Femur (tissue), 1 donor: ENCODE measurements around the gene CDH6.
"Not testable (repeated sequence)": the region's sequence is repeated elsewhere in the genome, so short reads cannot be mapped to it uniquely, and the experiment has no call there.

Source experiments
- DNase-seq: peaks from one replicate; pipeline ENCODE4 v3.0.0-alpha.2; 2017

The CDH6 gene

DNA sequence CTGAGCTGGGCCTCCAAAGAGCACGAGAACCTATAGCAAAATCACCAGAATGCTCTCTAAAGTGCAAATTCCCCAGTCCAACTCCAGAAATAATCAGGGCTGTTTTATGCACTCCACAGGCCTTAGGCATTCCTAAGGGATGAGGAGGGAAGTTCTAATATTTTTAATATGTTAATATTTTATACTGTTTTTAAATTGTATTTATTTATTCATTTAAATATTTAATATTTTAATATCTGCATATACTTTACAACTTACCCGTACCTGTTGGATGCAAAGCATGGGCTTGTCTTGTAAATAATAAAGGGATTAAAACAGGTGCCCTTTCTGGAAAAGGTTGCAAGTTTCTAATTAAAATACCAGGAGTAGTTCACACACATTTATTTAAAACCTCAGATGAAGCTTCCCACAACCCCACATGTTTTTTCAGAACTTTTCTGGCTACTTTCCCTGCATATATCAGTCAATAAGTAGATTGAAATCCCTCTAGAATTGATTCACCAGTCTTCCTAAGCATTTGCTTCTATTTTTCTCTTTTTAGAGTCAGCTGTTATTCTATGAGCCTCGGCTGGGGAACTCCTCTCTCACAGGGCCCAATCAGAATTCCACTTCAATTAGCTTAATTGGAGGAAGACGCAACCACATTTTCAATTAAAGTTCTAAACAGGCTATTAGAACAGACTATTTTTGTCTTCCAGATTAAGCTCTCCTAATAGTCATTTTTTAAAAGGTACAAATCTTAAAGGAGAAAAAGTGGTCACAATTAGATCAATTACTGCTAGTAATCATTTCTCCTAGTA is 140.8 kb downstream of the CDH6 start:
- no peak for DNase-seq

DNA sequence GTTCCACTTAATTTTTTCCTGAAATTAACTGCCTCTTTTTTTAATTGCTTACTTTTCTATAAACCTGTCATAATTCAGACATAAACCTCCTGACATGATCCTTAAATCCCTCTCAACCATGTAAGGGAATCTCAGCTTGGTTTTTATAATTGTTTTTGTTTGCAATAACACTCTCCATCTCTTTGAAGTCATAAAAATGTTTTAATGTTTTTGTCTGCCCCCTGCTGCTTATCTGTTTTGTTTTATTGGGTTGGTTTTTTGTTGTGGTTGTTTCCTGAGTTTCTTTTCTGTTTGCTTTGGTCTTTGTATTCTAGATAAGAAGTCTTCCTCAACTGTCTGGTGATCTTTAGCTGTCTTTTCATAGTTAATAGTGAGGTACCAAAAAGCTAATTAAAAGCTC is 142.0 kb downstream of the CDH6 start:
- no peak for DNase-seq

DNA sequence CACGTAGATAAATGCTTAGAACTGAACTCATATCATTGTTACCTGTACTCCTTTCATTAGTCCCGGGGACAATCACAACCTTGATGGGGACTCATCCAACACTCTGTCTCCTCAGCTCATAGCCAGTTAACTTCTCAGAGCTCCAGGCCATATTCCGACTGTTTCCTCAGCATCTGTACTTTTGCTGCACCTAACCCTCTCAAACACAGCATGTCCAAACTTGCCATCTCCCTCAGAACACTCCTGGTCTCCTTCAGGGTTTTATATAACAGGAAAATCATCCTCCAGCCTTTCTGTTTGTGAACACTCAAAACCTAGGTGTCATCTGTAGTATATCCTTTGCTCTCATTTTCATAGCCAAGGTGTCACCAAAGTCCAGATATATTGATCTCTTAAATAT is 150.5 kb downstream of the CDH6 start:
- no peak for DNase-seq

DNA sequence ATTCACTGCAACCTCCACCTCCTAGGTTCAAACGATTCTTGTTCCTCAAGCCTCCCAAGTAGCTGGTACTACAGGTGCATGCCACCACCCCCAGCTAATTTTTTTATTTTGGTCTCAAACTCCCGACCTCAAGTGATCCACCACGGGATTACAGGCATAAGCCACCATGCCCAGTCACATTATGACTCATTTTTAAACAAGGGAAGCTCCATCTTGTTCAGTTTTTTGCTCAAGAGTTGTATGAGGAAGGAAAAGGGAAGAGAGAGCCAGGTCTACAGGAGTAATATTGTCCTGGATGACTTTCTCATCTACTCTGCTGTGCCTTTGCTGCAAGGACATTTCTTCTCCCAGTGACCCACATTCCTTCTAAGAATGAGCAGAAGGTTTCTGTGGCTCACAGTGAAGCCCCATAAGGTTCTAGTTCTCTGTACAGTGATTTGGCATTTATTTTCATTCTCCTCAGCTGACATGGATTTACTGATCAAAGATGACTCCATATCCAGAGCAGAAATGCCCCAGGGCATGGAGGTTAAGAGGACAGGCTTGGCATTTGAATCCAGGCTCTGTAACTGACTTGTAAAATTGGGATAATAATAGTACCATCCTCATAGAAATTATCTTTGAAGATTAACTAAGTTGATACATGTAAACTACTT is 153.5 kb downstream of the CDH6 start:
- no peak for DNase-seq

DNA sequence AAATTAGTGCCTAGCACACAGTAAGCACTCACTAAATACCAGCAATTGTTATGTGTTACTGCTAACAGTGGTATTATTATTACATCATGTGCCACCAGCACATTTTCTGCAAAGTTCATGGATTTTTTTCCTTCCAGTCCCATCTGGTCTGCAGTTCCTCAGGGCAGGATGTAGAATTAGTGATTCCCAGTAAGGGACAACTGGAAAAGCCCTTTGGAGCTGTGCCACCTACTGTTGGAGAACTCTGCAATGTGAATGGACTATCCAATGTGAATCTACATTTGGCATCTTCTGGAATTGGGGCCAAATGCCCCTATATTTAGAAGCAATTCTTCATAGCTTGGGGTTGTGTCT is 154.0 kb downstream of the CDH6 start:
- DNase-seq = no peak

DNA sequence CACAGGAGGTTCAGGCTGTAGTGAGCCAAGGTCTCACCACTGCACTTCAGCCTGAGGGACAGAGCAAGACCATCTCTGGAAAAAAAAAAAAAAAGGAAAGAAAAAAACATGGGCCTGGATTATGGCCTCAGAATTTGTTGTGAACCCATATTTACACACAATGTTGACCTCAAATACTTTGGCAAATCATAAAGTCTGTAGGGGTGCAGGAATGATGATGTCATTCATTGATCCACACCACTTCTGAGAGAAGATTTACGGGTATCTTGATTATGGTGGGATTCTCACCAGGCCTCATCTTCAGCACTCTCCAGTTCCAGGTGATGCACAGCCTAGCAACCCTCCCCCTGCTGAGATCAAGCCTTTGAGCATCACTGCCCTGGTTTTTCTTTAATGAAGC is 156.9 kb downstream of the CDH6 start:
- DNase-seq = no peak

DNA sequence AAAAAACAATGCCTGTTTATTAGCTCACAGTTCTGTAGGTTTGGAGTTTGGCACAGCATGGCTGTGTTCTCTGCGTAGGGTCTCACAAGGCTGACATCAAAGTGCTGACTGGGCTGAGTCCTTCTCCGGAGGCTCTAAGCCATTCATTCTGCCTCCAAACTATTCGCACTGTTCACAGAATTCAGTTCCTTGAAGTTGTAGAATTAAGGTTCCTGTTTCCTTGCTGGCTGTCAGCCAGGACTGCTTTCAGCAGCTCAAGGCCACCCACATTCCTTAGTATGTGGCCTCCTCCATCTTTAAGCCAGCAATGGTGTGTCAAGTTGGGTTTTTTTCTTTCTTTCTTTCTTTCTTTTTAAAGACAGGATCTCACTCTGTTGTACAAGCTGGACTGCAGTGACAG is 161.9 kb downstream of the CDH6 start:
- no peak for DNase-seq

DNA sequence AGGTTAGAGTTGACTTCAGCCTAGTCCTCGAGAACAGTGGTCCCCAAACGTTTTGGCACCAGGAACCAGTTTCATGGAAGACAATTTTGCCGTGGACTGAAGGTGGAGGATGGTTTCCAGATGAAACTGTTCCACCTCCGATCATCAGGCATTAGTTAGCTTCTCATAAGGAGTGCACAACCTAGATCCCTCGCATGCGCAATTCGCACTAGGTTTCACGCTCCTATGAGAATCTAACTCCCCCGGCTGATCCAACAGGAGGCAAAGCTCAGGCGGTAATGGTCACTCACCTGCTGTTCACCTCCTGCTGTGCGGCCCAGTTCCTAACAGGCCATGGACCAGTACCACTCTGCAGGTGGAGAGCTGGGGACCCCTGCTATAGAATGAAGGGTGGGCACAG is 163.6 kb downstream of the CDH6 start:
- no peak for DNase-seq

DNA sequence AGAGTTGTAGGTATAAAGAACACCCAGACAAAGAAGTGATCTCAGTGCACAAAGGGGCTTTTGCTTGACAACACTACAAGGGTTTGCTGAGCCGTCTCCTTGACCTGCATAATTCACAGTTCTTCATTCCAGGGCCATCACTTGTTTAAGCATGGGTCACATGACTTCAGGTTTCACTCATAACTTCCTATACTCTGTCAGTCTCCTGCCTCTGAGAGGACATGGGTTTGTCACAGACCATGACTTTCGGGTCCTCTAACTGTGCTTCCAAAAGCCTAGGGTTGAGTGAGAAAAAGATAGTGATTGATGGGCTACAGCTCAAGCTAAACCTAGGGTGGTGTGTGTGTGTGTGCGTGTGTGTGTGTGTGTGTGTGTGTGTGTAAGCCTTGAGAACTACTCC is 166.4 kb downstream of the CDH6 start:
- no peak for DNase-seq

DNA sequence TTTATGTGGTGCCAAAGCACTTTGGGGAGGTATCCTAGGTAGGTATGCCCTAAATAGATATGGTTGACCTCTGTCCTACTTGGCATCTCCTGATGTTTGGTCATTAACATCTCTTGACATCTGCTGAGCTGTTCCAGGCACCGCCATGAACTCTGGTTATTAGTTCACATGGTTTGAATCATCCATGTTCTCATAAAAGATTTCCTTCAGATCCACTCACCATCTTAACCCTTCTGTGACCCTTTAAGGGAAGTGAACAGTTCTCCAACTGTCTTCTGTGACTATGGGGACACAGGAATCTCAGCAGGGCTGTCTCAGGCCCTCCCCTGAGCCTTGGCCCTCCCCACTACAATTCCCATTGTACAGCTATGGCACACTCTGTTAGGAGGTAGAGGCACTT is 167.7 kb downstream of the CDH6 start:
- no peak for DNase-seq

DNA sequence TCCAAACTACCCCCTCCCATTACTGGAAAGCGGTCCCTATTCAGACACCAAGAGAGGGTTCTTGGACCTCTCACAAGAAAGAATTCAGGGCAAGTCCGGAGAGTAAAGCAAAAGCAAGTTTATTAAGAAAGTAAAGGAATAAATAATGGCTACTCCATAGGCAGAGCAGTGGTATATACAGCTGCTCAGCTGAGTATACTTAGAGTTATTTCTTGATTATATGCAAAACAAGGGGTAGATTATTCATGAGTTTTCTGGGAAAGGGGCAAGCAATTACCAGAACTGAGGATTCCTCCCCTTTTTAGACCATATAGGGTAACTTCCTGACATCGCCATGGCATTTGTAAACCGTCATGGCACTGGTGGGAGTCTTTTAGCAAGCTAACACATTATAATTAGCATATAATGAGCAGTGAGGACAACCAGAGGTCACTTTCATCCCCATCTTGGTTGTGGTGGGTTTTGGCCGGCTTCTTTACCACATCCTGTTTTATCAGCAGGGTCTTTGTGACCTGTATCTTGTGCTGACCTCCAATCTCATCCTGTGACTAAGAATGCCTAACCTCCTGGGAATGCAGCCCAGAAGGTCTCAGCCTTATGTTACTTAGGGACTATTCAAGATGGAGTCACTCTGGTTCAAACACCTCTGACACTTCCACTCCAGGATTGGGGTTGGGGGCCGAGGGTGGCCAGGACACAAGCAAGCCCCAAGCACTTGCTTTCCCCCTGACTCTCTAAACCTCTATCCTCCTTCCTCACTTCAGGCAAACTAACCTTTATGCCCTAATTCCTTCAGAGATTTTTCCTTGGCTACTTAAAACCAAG is 168.4 kb downstream of the CDH6 start:
- not testable (repeated sequence) for DNase-seq

DNA sequence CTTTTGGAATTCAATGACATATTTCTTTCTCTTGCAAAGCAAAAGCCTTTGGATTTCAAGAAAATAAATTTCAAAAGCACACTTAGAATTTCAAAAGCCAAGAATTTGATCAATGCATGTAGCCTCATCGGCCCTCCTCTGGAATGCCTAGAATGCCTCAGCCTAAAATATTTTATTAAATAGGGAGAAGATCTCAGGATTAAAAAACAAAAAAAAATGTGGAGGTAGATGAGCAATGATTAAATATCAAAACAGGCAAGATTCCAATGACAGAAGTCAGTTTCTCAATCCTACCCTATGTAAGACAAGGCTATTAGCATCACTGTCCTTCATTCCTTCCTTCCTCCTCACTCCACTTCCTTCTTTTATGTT is 169.0 kb downstream of the CDH6 start:
- no peak for DNase-seq

DNA sequence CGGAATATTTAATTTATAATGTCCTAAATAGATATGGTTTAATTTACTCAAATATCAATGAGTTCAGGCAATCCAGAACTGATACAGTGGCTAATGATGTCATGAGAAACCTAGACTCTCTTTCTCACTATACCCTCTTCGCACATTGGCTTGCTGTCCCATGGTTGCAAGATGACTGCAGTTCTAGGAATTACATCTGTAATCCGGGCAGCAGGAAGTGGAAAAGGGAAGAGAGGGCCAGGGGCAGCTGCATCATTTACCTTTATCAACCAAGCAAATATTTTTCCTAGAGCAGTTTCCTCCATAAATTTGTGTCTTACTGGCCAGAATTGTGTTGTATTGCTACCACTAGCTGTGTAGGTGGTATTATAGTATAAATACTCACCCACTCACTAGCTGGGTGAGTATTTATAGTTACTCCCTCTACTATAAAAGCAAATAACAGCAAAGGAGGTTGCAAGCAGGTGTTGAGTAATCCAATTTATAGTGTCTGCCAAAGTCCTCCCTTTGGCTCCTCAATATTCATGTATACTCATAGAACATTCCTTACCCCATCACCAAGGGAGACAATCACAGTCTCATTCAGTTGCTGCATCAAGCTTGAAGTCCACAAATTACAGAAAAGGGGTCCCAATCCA is 169.6 kb downstream of the CDH6 start:
- DNase-seq = no peak

DNA sequence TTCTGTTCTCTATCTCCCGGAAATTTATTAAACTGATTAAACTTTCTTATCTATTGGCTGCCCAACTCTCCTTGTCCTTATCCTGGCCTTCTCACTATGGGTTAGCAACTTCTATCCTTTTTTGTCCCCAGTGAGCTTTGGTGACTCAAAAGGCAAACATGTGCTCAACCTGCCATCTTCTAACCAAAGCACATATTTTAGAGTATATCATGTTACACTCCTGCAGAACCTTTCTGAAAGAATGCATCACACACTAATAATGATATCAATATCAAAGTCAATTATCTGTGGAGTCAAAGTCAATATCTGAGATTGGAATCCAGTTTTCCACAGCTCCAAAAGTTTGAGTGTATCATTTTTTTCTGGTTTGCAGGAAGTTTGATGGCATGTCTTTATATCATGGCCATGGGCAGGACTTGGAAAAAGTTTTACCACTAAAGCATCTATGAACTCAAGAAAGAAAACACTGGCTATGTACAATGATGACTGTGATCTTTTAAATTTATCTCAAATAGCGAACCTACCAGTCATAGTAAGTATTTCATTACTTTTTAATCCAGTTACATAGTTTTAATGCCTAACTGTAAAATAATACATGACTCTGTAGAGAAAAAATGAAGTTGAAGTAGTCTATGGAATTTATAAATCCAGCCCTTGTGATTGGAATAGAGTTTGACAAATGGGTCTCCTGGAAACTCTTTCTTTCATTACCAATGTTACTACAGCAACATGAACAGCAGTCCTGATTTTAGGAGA is 171.6 kb downstream of the CDH6 start:
- DNase-seq = no peak

DNA sequence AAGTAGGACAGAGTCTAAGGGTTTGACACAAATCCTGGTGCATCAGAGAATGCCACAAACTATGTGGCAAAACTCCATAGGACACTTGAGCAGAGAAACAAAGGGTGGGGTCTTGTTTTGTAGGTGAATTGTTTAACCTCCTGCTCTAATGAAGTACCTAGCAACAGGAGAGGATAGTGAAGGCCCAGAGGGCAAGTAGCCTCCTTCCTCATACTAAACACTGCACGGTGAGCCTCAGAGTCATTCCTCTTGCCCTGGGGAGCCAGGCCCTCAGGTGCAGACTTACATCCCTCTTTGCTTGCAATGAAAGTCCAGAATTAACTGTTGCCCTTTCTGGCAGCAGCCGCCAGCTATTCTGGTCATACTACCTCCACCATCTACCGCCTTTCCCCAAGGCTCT is 172.3 kb downstream of the CDH6 start:
- DNase-seq = no peak

DNA sequence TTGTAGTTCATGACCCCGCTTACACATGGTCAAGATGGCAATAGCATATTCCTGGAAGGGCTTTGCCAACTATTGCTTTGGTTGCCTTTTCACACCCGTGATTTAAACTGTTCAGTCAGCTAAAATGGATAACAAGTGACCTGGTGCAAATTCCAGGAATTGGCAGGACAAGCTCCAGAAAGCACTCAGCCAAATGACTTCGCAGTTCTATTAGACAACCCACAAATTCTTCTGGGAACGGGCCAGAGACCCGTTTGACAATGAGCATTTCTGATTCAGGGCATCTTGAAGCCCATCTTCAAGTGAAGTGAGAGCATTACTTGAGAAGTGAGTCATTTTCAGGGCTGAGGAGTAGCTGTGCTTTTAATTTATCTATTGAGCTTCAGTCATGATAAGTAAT is 173.5 kb downstream of the CDH6 start:
- DNase-seq = no peak

DNA sequence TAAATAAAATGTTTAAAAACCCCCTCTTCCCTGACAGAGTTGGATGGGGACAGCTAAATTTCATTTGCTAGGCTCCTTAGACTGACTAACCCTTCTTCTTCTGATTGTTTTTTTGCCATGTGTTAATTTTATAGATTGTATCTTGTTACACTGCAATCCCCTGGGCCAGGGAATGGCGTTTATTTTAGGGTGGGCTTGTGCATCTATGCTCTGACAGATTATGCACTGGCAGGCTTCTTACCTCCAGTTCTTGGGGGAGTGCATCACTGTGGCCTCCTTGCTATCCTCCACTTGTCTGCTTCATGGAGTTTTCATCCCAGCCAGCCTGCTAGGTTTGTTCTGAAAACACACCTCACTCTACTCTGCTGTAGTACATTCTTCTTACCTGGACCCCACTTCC is 178.6 kb downstream of the CDH6 start:
- DNase-seq = no peak

DNA sequence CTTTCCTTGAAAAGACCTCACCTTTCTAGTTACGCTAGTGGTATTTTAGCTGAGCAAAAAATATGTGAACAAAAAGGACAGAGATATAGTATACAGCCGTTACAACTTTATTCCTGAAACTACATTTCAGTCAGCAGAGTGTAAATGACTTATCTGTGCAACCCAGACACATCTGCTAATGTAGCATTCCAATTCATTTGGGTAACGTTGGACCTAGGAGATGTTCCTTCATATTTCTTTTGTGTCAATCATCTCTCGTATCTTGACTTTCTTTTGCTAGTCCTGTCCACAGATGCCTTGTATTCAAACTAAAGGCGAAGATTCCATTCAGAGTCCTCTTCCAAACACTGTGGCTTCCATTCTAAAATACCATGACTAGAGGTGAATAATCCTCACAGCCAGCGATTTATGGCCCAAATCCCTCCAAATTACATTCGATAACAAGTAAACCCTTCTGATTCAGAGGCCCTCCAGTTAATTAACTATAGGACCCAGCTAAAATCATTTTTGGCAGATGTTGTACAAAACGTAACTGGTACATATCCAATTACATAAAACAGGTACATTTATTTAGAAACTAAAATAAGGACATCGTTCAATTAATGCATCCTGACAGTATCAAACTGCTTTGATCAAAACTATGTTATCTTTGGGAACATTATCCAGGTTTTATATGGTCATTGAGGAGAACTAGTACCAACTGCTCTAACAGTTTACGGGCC is 182.7 kb downstream of the CDH6 start:
- no peak for DNase-seq

DNA sequence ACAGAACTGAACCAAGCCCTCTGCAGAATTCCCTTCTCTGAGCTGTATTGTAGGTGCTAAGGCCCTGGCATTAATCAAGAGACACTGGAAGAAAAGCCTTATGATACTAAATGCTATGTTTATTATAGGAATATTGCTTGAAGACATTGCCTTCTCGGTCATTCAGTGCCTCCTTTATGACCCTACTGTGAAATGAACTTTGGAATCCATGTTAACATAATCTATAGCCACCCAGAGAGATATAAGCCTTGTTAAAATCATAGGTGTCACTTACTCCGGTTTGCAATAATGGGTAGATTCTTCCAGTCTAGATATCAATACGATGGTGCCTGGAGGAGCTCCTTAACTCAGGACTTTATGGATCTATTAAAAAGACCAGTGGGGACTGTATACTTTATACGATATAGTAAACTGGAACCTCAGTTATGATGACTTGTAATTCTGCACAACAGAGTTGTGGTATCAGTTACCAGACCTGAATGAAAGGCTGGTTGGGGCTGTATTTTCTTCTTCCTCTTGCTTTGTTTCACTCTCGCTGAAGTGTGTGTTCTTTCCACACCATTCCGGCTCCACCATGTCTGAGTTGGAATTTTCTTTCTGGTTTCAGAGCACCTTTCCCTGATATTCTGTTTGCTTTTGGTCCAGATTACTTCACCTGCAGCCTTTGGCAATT is 183.9 kb downstream of the CDH6 start:
- DNase-seq = no peak

DNA sequence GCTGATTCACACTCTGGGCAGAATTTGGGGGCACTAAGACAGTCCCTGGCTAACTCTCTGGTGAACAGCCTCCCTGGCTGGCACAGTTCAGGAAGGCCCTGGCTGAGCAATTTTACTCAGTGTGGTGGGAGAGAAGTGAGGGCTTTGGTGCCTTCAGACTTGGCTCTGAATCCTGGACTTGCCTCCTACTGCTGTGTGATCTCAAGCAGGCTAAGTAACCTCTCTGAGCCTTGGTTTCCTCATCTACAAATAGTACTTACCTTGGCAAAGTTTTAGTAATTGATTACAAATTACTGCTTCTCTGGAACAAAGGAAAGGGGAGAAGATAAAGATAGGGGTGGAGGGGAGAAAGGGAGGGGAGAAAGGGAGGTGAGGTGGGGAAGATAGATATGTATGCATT is 184.7 kb downstream of the CDH6 start:
- no peak for DNase-seq
